WI38 (cell line): ENCODE data around the gene RAB29.

Experiments
- H3K4me3 ChIP-seq: 2 replicates; pipeline ENCODE4 v1.5.1; 2011; ENCODE audit warnings: low read depth, mild to moderate bottlenecking, control low read depth, low read length
- TF ChIP-seq, protein P1 (sequence below): IDR thresholded peaks from 2 replicates; pipeline ENCODE4 v1.5.1; 2012; ENCODE audit warnings: low read depth, mild to moderate bottlenecking, control low read depth, low read length

Gene RAB29

GRCh38 chr1:205805082-205805711 lies 29.9 kb upstream of the RAB29 start:
- H3K4me3 ChIP-seq, result no peak overlapping the region
- TF ChIP-seq, protein P1, sequence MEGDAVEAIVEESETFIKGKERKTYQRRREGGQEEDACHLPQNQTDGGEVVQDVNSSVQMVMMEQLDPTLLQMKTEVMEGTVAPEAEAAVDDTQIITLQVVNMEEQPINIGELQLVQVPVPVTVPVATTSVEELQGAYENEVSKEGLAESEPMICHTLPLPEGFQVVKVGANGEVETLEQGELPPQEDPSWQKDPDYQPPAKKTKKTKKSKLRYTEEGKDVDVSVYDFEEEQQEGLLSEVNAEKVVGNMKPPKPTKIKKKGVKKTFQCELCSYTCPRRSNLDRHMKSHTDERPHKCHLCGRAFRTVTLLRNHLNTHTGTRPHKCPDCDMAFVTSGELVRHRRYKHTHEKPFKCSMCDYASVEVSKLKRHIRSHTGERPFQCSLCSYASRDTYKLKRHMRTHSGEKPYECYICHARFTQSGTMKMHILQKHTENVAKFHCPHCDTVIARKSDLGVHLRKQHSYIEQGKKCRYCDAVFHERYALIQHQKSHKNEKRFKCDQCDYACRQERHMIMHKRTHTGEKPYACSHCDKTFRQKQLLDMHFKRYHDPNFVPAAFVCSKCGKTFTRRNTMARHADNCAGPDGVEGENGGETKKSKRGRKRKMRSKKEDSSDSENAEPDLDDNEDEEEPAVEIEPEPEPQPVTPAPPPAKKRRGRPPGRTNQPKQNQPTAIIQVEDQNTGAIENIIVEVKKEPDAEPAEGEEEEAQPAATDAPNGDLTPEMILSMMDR, result no peak

- H3K4me3 ChIP-seq, result no peak overlapping the region
- TF ChIP-seq, protein P1, result no peak
These were observed 29.3 kb upstream of the RAB29 start for GRCh38 chr1:205804605-205805004.

DNA sequence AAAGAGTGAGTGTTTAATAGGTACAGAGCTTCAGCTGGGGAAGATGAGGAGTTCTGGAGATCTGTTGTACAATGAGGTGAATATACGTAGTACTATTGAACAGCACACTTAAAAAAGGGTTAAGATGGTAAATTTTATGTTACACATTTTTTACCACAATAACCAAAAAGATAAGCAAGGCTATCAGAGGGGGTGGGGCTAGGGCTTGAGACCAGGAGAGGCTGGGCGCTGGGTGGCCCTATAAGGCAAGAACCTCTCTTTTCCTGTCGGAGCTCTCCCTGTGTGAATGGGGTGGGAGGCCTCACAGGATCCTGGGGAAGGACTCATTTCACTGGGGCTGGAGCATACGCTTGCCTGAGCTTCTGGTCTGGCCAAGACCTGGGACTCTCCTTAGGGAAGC lies 28.7 kb upstream of the RAB29 start:
- TF ChIP-seq, protein P1, result no peak
- H3K4me3 ChIP-seq, result no peak overlapping the region

- TF ChIP-seq, protein P1, result no peak
- H3K4me3 ChIP-seq, result no peak overlapping the region
These were observed 26.8 kb upstream of the RAB29 start for GRCh38 chr1:205802060-205802459.

DNA sequence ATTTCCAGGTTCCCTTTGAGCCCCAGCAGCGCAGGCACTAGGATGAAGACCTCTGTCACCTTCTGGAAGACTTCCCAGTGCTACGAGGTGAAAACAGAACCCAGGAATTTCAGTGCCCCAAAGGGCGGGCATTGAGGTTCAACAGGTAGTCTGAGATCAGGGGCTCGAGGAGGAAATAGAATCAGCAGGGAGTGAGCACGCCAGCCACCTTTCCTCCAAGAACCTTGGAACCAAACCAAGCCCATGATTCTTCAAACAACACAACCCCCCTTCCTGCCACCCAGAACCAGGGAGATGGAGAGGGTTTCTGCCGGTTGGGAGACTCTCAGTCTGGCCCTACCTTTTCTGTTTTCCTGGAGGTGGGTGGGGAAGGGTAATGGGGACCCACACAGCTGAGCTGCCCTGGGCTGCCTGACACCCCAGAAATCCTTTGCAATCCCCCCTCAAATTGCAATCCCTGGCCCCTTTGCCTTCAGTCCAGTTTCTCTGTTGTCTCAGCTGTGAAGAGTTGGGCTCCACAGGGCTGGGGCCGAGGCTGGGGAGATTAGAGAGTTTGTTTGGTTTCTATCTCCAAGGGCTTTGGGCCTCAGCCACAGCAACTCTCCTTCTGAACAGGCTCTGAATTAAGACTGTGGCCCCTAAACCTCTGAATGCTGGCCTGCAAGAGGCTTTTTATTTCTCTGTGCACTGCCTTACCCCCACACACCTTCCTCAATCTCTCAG lies 25.9 kb upstream of the RAB29 start:
- H3K4me3 ChIP-seq, result no peak overlapping the region
- TF ChIP-seq, protein P1, result no peak

DNA sequence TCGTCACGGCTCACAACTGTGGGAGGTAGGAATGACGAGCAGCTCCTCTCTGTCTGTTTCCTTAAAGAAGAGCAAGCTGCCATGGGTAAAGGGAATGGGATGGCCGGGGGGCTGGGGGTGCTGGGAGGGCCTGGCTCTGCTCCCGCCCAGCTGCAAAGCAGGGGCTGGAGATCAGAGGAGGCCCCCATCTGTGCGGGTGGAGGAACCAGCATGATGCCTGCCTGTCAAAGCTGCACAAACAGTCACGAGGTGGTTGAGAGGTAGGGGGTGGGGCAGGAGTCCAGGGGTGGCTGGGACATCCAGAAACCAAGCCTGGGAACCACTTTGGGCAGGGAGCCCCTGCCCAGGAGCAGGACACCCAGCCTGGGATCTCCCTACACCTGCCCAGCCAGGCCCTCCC lies 25.1 kb upstream of the RAB29 start:
- TF ChIP-seq, protein P1, result no peak

DNA sequence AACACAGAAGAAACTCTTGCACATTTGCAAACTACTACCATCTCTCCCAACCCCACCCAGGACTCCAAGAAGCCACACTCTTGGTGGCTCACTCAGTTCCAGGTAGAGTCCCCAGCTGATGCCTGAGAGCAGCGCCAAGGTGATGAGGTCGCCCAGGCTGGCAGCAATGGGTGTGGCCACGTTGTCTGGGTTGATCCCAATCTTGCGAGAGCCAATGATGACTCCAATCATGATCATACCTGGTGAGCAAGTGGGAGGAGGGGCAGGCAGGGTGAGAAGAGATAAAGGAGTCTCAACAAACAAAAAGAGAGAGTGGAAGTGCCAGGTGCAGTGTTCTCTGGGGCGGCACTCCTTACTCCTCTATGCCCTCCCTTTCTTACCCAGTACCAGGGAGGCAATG lies 23.3 kb upstream of the RAB29 start:
- no peak overlapping the region for H3K4me3 ChIP-seq
- TF ChIP-seq, protein P1, result no peak

More for the DNA sequence above, 25.1 kb upstream of the RAB29 start:
- H3K4me3 ChIP-seq, result no peak overlapping the region
